ENCODE results near the gene CCDC51. TPM values are rescaled to one million over a fixed set of nuclear protein-coding genes. Genes with fewer than 3 reads are reported as not detected.
"Not testable (repeated sequence)": the region's sequence is repeated elsewhere in the genome, so short reads cannot be mapped to it uniquely, and the experiment has no call there.

CCDC51 gene
- total RNA-seq, 1 experiment from 2014 or later, result 53.4 TPM

GRCh38 chr3:48465531-48466378 lies 25.8 kb upstream of the CCDC51 start:
- DNase-seq (ENCODE audit: low read depth), result peak; percentile 100

DNA sequence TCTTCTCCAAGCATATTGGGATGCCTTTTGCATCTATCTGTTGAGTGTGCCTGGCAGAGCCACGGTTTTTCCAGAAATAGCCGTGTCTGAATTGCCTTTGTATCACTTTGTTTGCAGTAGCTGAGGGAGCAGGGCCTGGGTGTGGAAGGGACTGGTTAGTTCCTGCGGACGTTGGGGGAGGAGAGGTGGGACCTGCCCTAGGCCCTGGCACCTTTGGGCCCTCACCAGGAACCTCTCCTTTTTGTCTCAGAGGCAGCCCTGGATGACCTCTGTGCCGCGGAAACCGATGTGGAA lies 25.3 kb upstream of the CCDC51 start:
- DNase-seq (ENCODE audit: low read depth), result no peak

DNA sequence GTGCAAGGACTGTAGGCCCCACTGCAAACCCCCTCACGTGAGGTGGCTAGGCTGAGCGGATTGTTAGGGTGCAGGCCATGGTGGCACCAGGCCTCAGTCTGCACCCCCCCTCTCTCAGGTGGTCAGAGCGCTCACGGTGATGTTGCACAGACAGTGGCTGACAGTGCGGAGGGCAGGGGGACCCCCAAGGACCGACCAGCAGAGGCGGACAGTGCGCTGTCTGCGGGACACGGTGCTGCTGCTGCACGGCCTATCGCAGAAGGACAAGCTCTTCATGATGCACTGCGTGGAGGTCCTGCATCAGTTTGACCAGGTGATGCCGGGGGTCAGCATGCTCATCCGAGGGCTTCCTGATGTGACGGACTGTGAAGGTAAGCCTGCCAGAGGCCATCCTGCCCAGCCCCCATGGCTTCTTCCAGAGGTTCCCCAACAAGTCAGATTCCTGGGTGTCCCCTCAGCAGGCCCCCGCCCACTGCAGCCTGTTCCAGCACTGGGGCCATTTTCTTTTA lies 24.8 kb upstream of the CCDC51 start:
- no peak for DNase-seq (ENCODE audit: low read depth)

GRCh38 chr3:48463703-48464102 lies 23.8 kb upstream of the CCDC51 start:
- DNase-seq (ENCODE audit: low read depth), result no peak

DNA sequence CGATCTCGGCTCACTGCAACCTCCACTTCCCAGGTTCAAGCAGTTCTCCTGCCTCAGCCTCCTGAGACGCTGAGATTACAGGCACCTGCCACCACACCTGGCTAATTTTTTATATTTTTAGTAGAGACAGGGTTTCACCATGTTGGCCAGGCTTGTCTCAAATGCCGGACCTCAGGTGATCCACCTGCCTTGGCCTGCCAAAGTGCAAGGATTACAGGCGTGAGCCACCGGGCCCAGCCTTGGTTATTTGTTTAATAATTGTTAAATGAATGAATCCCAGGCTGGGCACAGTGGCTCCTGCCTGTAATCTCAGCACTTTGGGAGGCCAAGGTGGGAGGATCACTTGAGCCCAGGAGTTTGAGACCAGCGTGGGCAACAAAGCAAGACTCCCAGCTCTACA lies 21.8 kb upstream of the CCDC51 start:
- not testable (repeated sequence) for DNase-seq (ENCODE audit: low read depth)

- DNase-seq (ENCODE audit: low read depth), result no peak
These were observed 20.6 kb upstream of the CCDC51 start for GRCh38 chr3:48460517-48460902.

GRCh38 chr3:48459773-48460516 lies 20.0 kb upstream of the CCDC51 start:
- DNase-seq (ENCODE audit: low read depth), result no peak

GRCh38 chr3:48459331-48459730 lies 19.4 kb upstream of the CCDC51 start:
- DNase-seq (ENCODE audit: low read depth), result no peak

- DNase-seq (ENCODE audit: low read depth), result no peak
These were observed 16.5 kb upstream of the CCDC51 start for GRCh38 chr3:48456456-48456855.

- no peak for DNase-seq (ENCODE audit: low read depth)
These were observed 11.4 kb upstream of the CCDC51 start for GRCh38 chr3:48451270-48451669.

DNA sequence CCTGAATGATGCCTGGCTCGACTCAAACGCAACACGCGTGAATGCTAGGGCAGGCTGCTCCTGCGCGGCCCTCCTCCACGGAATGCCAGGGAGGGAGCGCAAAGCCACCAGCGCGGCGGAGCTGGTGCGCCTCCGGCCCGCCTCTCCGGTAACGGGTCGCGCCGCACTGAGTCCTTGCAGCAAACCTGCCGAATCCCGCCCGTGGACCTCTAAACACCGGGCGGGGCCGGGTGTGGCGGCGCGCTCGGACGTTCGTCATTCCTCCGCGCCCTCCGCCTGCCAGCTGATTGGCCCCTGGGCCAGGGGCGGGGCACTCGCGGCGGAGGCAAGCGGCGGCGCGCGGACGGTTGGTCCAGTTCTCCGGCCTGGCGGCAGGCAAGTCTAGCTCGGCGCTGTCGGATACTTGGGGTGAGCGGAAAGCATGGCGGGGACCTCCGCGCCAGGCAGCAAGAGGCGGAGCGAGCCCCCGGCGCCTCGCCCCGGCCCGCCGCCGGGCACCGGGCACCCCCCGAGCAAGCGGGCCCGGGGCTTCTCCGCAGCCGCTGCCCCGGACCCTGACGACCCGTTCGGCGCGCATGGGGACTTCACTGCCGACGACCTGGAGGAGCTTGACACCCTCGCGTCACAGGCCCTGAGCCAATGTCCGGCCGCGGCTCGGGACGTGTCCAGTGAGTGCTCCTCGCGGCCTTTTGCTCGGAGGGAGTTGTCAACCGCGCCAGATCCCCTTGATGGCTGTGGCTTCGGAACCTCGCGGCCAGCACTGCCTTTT lies 6.7 kb upstream of the CCDC51 start, which contains the start of gene ATRIP:
ATRIP (plus strand) TSS at position 313 of the 769 bp plus-strand sequence; CDS start at position 422, 109 bp downstream.
- DNase-seq (ENCODE audit: low read depth), result peak; percentile 84

- no peak for DNase-seq (ENCODE audit: low read depth)
These were observed 6.1 kb upstream of the CCDC51 start for GRCh38 chr3:48446043-48446424.

DNA sequence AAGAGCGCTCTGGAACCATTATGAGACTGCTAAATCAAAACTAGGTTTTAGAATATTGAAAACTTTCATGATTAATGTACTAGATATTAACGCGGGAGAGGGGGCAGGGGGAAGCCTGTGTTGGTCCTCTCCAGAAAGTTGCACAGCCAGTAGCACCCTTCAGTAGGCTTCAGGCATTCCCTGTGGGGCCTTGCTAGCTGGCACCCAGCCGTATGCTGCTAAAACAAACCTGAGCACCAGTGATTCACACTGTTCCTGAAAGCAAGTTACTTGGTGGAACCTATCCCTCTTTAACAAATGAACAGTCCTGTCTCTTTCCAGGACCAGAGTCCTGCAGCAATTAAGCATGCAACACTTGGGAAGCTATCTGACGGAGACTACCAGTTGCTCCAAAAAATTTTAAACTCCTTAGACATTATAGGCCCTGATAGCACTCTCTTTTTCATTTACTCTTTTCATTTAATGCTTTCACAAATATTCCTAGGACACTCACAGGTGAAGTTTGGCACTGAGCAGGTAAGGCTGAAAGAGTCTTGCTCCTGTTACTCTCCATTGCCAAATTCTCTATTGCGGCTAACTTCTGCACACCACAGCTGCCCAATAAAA lies 5.5 kb upstream of the CCDC51 start:
- no peak for DNase-seq (ENCODE audit: low read depth)

DNA sequence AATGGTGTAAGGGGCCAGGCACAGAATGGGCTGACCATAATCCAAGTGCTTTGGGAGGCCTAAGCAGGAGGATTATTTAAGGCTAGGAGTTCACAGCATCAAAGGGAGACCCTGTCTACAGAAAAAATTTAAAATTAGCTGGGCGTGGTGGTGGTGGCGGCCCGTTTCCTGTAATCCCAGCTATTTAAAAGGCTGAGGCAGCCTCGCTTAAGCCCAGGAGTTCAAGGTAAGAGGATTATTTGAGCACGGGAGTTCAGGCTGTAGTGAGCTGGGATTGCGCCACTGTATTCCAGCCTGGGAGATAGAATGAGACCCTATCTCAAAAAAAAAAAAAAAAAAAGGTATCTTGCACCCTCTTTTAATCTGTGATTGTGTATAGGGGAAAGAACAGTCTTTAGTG lies 2.0 kb upstream of the CCDC51 start:
- DNase-seq (ENCODE audit: low read depth), result no peak

DNA sequence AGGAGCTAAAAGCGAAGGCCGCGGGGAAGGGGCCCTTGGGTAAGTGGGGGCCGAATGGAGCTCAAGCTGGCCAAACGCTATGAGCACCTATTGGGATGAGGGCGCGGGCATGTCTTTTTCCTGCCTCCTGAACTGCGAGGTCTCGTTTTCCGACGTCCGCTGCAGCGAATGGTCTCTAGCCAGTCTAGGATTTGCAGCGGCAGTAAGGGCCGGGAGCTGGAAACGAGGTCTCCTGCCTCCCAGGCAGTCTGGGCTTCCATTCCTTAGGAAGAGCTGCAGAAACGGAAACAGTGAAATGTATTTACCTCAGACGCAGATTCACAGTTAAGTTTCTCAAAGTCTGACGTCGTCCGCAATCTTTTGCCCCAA lies 655 bp upstream of the CCDC51 start:
- no peak for DNase-seq (ENCODE audit: low read depth)

DNA sequence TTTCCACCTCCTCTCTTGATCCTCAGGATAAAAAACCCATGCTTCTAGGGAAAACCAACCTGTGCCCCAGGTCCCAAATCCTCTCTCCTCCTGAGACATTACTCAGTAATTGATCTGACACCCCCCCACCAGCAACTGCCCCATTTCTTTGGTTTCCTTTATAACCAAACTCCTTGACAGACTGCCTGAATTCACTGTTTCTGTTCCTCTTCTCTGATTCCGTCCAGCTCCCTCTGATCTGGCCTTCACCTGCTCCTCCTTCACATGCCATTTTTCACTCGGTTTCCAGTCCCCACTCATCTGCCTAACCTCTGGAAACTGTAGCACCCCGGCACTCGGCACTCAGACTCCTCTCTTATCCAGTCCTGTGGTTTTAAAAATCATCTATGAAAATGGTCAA lies 2.1 kb downstream of the CCDC51 start:
- DNase-seq (ENCODE audit: low read depth), result no peak

DNA sequence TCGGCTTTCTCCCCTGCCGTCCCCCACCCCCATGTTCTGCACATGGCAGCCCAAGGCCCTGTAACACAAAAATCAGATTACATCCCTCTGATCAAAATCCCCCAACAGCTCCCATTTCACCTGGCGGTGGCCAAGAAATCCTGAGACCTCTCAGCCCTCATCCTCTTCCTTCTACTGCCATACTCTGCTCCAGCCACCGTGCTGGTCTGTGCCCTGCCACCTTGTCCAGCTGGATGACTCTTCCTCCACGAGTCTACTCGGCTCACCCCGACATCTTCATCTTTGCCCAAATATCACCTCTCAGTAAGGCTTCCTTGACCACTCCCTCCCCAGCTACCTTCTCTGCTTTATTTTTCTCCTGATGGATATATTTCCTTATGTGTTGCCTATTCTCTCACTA lies 3.1 kb downstream of the CCDC51 start:
- DNase-seq (ENCODE audit: low read depth), result no peak

DNA sequence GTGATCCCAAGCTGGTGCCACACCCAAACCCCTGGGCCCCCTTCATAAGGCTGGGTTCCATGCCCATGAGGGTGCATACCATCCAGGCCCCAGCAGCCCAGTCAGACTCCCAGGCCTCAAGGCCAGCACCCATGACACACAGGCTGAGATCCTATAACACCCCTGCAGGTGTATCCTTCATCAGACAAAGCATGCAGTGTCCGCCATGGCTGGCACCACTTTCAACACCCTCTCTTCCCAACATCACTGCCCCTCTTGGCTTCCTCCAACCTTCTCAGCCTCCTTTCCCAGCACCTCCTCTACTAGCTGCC lies 3.5 kb downstream of the CCDC51 start:
- no peak for DNase-seq (ENCODE audit: low read depth)

DNA sequence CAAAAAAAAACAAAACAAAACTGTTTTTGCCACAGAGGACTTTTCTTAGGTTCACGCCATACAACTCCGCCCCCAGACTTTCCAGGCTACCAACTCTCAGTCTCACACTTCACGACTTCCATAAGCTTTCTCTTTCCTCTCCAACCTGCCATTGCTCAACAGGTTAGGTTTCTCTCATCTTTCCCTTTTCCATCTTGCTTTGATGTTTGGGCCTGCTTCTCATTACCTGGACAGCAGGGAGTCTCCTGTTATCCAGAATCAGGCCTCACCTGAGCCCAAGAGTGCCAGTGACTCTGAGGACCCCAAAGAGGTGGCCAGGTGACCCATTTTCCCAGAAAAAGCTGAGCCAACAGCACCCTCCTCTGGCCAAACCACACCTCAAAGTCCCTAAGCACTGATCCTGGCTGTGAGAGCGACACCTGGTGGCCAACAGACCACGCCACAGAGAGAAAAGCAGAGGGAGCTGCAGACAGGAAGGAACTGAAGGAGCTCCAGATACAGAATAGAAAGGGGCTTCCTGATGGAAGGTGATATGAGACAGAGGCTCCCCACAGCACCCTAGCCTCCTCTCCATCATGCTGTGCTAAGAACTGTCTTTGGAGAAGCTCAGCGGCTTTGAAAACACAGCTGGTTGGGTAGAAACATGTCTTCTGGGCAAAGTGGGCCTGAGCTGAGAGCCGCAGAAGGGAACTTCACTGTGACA lies 4.0 kb downstream of the CCDC51 start:
- DNase-seq (ENCODE audit: low read depth), result peak; percentile 72

DNA sequence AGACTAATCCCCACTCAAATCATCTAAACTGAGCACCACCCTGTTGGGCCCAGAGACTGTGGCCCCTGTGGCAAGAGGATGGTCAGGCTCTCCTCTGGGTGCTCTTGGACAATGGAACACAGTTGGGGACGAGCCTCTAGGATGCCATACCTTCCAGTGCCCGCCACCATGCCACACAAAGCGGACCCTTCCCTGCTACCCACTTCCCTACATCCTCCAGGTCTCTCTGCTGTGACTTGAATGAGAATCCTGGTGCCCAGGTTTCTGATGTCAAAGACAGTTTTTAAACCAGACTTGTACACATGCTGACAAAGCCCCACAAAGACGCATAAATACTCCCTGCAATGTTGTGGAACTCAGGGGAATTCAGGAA lies 4.7 kb downstream of the CCDC51 start:
- DNase-seq (ENCODE audit: low read depth), result no peak

DNA sequence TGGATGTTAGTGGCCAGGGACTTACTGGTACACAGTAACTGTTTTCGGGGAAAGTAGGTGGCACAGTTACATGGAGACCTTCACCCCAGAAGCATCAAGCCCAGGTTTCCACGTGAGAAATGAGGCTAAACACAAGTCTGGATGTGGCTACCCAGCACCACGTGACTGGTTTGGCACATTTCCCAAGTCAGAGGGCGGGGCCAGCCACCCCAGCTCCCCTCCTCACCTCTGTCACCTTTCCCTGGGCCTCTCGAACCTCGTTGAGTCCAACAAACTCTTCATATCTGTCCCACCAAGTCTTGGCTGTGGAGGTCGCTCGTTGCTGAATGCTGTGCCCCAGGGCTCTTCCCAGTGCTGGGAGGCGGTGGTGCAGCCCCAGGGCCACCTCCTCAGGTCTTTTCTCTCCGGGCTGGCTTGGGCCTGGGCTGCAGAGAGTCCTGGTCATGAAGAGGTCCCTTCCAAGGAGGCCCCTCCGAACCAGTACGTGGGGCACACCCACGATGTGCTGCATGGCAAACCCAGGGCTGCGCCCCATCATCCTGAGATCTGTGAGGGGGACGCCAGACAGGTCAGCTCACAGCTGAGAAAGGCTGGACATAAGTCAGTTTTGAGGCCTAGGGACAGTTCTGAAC lies 5.2 kb downstream of the CCDC51 start:
- no peak for DNase-seq (ENCODE audit: low read depth)
